ENCODE measurements around the gene TP73.

Gene TP73

DNA sequence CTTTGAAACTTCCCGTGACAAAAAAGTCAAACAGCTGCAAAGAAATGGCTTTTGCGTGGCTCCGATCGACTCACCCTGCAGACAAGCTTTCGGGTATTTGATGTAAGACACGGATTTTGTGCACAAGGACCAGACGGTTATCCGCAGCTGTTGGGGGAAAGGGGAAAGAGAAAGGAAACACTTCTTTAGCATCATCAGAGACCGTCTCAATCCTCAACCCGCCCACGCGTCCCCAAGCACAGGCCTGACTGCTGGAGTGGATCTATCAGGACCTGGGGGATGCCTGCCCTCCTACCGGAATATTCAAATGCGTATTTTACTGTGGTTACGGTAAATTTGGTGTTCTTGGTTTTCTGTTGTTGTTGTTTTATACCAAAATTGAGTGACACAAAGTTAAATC, 13.6 kb upstream of the TP73 start:
- H3K4me3 ChIP-seq (ENCODE audit: low read length), result no peak overlapping the region
- H3K27me3 ChIP-seq (ENCODE audit: insufficient read depth, low read length), result no peaks in the 10 kb centered on the region
- H3K9ac ChIP-seq (ENCODE audit: low read depth, low read length), result no peak overlapping the region
- 95% methylated on average over 14 of the region's 15 CpGs for WGBS
- no peaks in the 10 kb centered on the region for H3K9me3 ChIP-seq (ENCODE audit: insufficient read depth, low read depth, low read length)
- no peaks in the 10 kb centered on the region for H3K4me1 ChIP-seq (ENCODE audit: insufficient read depth, low read length)
- peaks cover 54% of the 10 kb centered on the region for H3K36me3 ChIP-seq (ENCODE audit: insufficient read depth, low read length)
- H3K27ac ChIP-seq (ENCODE audit: low read depth, low read length), result no peak overlapping the region

- Histone ChIP-seq H3K27me3 (ENCODE audit: insufficient read depth, low read length) (no peaks in the 10 kb centered on the region), H3K9ac (ENCODE audit: low read depth, low read length) (no peak overlapping the region), H3K9me3 (ENCODE audit: insufficient read depth, low read depth, low read length) (no peaks in the 10 kb centered on the region), H3K27ac (ENCODE audit: low read depth, low read length) (no peak overlapping the region), H3K4me3 (ENCODE audit: low read length) (no peak overlapping the region), H3K4me1 (ENCODE audit: insufficient read depth, low read length) (no peaks in the 10 kb centered on the region), H3K36me3 (ENCODE audit: insufficient read depth, low read length) (peaks cover 49% of the 10 kb centered on the region)
- WGBS, result 94% methylated on average over 23 of the region's 23 CpGs
These were observed 12.9 kb upstream of the TP73 start for GRCh38 chr1:3639397-3639911.

GRCh38 chr1:3640121-3640837, 12.0 kb upstream of the TP73 start:
- H3K4me3 ChIP-seq (ENCODE audit: low read length), result no peak overlapping the region
- 92% methylated on average over 36 of the region's 36 CpGs for WGBS
- no peak overlapping the region for H3K27ac ChIP-seq (ENCODE audit: low read depth, low read length)
- H3K27me3 ChIP-seq (ENCODE audit: insufficient read depth, low read length), result no peaks in the 10 kb centered on the region
- H3K9ac ChIP-seq (ENCODE audit: low read depth, low read length), result no peak overlapping the region
- no peaks in the 10 kb centered on the region for H3K9me3 ChIP-seq (ENCODE audit: insufficient read depth, low read depth, low read length)
- peaks cover 46% of the 10 kb centered on the region for H3K36me3 ChIP-seq (ENCODE audit: insufficient read depth, low read length)
- H3K4me1 ChIP-seq (ENCODE audit: insufficient read depth, low read length), result no peaks in the 10 kb centered on the region

- H3K27me3 ChIP-seq (ENCODE audit: insufficient read depth, low read length), result no peaks in the 10 kb centered on the region
- no peaks in the 10 kb centered on the region for H3K4me1 ChIP-seq (ENCODE audit: insufficient read depth, low read length)
- no peaks in the 10 kb centered on the region for H3K9me3 ChIP-seq (ENCODE audit: insufficient read depth, low read depth, low read length)
- 93% methylated on average over 26 of the region's 26 CpGs for WGBS
- no peak overlapping the region for H3K27ac ChIP-seq (ENCODE audit: low read depth, low read length)
- no peak overlapping the region for H3K9ac ChIP-seq (ENCODE audit: low read depth, low read length)
- H3K4me3 ChIP-seq (ENCODE audit: low read length), result no peak overlapping the region
- peaks cover 46% of the 10 kb centered on the region for H3K36me3 ChIP-seq (ENCODE audit: insufficient read depth, low read length)
These were observed 11.1 kb upstream of the TP73 start for GRCh38 chr1:3641046-3641760.

DNA sequence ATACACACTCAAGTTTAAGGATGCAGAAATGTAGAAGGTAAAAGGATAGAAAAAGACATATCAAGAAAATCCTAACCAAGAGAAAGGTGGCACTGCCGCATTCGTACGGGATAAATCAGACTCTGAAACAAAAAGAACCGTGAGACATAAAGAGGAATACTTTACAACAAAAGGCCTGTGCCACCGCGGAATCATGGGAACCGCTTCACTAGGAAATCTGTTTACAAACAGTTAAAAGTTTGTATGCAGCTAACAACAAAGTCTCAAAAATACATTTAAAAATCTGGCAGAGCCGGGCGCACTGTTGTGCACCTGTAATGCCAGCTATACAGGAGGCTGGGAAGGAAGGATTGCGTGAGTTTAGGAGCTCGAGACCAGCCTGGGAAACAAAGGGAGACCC, 10.5 kb upstream of the TP73 start:
- Histone ChIP-seq H3K4me1 (ENCODE audit: insufficient read depth, low read length) (no peaks in the 10 kb centered on the region), H3K36me3 (ENCODE audit: insufficient read depth, low read length) (peaks cover 46% of the 10 kb centered on the region)
- 97% methylated on average over 10 of the region's 11 CpGs for WGBS

DNA sequence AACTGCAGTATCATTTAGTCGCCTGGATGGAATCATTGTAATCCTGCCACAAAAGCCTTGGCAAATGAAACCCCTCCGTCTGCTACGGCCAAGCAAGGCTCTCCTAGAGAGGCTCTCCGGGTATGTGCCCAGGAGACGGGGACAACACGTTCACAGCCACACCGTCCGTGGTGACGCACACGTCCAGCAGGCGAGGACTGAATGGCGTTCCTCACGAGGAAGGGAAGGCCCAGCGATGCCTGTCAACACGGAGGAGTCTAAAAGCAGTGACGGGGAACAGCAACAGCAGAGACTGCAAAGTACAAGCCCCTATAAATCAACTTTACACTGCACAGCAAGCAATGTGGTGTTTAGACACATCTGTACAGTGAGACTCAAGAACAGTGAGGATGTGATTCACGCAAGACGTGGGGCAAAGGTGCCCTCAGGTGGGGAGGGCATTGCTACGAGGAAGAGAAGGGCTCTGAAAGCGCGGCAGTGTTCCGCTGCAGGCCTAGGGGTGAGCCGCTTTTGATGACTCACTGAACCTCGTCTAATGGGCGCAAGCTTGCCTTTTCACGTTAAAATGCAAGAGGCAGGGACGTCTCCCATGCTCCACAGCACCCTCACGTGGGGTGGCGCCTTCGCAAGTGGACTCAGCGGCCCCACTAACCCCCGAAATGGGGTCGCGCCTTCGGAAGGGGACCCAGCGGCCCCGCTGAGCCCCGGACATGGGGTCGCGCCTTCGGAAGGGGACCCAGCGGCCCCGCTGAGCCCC, 9.2 kb upstream of the TP73 start:
- Histone ChIP-seq H3K9ac (ENCODE audit: low read depth, low read length) (no peak overlapping the region), H3K27ac (ENCODE audit: low read depth, low read length) (no peak overlapping the region), H3K4me1 (ENCODE audit: insufficient read depth, low read length) (no peaks in the 10 kb centered on the region), H3K36me3 (ENCODE audit: insufficient read depth, low read length) (peaks cover 39% of the 10 kb centered on the region), H3K4me3 (ENCODE audit: low read length) (no peak overlapping the region), H3K27me3 (ENCODE audit: insufficient read depth, low read length) (no peaks in the 10 kb centered on the region), H3K9me3 (ENCODE audit: insufficient read depth, low read depth, low read length) (no peaks in the 10 kb centered on the region)
- WGBS, result 91% methylated on average over 35 of the region's 43 CpGs

More for the DNA sequence above, 10.5 kb upstream of the TP73 start:
- H3K27ac ChIP-seq (ENCODE audit: low read depth, low read length), result no peak overlapping the region
- H3K9ac ChIP-seq (ENCODE audit: low read depth, low read length), result no peak overlapping the region
- H3K27me3 ChIP-seq (ENCODE audit: insufficient read depth, low read length), result no peaks in the 10 kb centered on the region
- H3K4me3 ChIP-seq (ENCODE audit: low read length), result no peak overlapping the region
- H3K9me3 ChIP-seq (ENCODE audit: insufficient read depth, low read depth, low read length), result no peaks in the 10 kb centered on the region

DNA sequence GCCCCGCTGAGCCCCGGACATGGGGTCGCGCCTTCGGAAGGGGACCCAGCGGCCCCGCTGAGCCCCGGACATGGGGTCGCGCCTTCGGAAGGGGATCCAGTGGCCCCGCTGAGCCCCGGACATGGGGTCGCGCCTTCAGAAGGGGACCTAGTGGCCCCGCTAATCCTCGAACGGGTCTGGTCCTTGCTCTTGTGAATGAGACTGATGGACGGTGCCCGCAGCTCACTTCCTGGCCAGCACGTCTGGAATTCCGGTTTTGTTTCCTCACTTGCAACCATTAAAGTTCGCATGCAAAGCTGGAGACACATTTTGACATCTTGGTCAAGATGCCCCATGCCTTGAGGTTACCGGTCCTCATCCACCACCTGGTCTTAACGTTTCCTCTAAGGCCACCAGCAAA, 8.0 kb upstream of the TP73 start:
- H3K36me3 ChIP-seq (ENCODE audit: insufficient read depth, low read length), result peaks cover 32% of the 10 kb centered on the region
- H3K4me3 ChIP-seq (ENCODE audit: low read length), result no peak overlapping the region
- WGBS, result 92% methylated on average over 18 of the region's 25 CpGs

GRCh38 chr1:3645247-3645646, 7.1 kb upstream of the TP73 start:
- Histone ChIP-seq H3K27ac (ENCODE audit: low read depth, low read length) (no peak overlapping the region), H3K27me3 (ENCODE audit: insufficient read depth, low read length) (peaks cover 9% of the 10 kb centered on the region), H3K36me3 (ENCODE audit: insufficient read depth, low read length) (peaks cover 29% of the 10 kb centered on the region), H3K4me1 (ENCODE audit: insufficient read depth, low read length) (peaks cover 2% of the 10 kb centered on the region), H3K4me3 (ENCODE audit: low read length) (no peak overlapping the region), H3K9ac (ENCODE audit: low read depth, low read length) (no peak overlapping the region), H3K9me3 (ENCODE audit: insufficient read depth, low read depth, low read length) (no peaks in the 10 kb centered on the region)
- 97% methylated on average over 43 of the region's 43 CpGs for WGBS

More for the DNA sequence above, 8.0 kb upstream of the TP73 start:
- no peak overlapping the region for H3K27ac ChIP-seq (ENCODE audit: low read depth, low read length)
- H3K9ac ChIP-seq (ENCODE audit: low read depth, low read length), result no peak overlapping the region
- peaks cover 2% of the 10 kb centered on the region; the same call in 1 of the 2 replicates for H3K27me3 ChIP-seq (ENCODE audit: insufficient read depth, low read length)
- H3K4me1 ChIP-seq (ENCODE audit: insufficient read depth, low read length), result no peaks in the 10 kb centered on the region
- no peaks in the 10 kb centered on the region for H3K9me3 ChIP-seq (ENCODE audit: insufficient read depth, low read depth, low read length)

DNA sequence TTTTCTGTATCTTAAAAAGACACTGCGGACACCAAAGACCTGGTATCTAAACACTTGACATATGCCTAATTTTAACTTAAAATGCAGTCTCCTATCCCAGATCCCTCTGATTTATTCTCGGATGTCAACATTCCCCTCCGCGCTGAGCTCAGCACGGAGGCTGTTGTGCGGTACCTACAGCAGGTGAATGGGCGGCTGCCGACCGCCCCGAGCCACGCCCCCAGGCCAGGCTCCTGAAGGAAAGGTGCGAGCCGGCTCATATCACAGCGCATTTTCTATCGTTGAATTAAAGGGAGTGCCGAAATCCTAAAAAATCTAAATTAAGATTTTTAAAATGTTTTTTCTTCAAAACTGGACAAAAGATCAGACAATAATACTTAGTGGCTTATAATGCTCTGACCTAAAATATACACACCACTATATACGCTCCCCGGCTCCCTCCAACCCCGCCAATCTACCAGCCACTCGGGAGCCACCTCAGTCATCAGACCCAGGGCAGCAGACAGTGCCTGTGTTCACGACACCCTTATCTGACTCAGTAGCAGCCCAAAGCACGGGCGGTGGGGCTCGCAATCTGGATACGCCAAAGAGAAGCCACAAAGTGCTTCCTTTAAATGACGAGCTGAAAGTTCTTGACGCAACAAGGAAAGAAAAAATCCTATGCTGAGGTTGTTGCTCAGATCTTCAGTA, 6.5 kb upstream of the TP73 start:
- Histone ChIP-seq H3K9me3 (ENCODE audit: insufficient read depth, low read depth, low read length) (no peaks in the 10 kb centered on the region), H3K4me1 (ENCODE audit: insufficient read depth, low read length) (peaks cover 5% of the 10 kb centered on the region), H3K4me3 (ENCODE audit: low read length) (no peak overlapping the region), H3K36me3 (ENCODE audit: insufficient read depth, low read length) (peaks cover 29% of the 10 kb centered on the region), H3K27ac (ENCODE audit: low read depth, low read length) (no peak overlapping the region), H3K27me3 (ENCODE audit: insufficient read depth, low read length) (peaks cover 14% of the 10 kb centered on the region), H3K9ac (ENCODE audit: low read depth, low read length) (no peak overlapping the region)
- 96% methylated on average over 27 of the region's 27 CpGs for WGBS

- Histone ChIP-seq H3K36me3 (ENCODE audit: insufficient read depth, low read length) (peaks cover 29% of the 10 kb centered on the region), H3K9me3 (ENCODE audit: insufficient read depth, low read depth, low read length) (no peaks in the 10 kb centered on the region), H3K27me3 (ENCODE audit: insufficient read depth, low read length) (peaks cover 22% of the 10 kb centered on the region), H3K9ac (ENCODE audit: low read depth, low read length) (no peak overlapping the region), H3K27ac (ENCODE audit: low read depth, low read length) (no peak overlapping the region), H3K4me3 (ENCODE audit: low read length) (no peak overlapping the region), H3K4me1 (ENCODE audit: insufficient read depth, low read length) (peaks cover 5% of the 10 kb centered on the region)
- WGBS, result 93% methylated on average over 20 of the region's 20 CpGs
These were observed 5.7 kb upstream of the TP73 start for GRCh38 chr1:3646596-3646995.
